ENCODE results near the gene PLIN3.

The PLIN3 gene

DNA sequence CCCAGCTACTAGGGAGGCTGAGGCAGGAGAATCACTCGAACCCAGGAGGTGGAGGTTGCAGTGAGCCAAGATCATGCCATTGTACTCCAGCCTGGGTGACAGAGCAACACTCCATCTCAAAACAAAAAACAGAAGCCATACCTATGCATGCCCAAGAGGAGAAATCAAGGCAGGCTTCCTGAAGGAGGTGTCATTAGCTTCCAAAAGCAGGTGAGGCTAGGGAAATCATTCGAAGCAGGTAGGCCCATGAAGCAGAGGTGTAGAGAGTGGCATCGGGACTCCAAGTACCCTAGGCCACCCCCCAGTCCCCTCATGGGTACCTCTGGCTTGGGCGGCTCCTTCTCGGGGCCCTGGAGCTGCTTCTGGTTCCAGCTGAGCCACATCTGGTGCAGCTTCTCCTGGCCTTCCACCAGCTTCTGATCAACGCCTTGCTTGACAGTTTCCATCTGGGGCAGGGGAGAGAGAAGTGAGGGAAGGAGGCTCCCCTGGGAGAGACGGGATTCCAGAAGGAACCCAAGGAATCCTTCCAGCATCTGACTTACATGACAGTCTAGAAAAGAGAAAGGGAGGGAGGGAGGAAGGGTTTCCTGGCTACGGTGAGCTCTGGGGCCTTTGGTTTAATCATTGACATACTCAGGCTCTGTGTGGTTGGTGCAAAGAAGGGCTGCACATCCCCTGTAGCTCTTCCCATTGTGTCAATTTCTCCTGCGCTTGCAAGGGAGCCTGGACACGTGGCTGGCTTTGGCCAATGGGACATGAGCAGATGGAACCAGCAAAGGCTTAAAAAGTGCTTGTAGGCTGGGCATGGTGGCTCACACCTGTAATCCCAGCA lies 22.9 kb downstream of the PLIN3 start:
- no peak overlapping the region for H3K4me2 ChIP-seq (ENCODE audit: low read length)
- H3K9me3 ChIP-seq (ENCODE audit: low read length) = no peaks in the 10 kb centered on the region
- no peaks in the 10 kb centered on the region for H3K27me3 ChIP-seq (ENCODE audit: insufficient read depth, low read length)
- no peak for TF ChIP-seq EZH2 (IDR thresholded peaks at IDR 0.05; ENCODE audit: borderline replicate concordance, low read length)
- TF ChIP-seq, protein P1, sequence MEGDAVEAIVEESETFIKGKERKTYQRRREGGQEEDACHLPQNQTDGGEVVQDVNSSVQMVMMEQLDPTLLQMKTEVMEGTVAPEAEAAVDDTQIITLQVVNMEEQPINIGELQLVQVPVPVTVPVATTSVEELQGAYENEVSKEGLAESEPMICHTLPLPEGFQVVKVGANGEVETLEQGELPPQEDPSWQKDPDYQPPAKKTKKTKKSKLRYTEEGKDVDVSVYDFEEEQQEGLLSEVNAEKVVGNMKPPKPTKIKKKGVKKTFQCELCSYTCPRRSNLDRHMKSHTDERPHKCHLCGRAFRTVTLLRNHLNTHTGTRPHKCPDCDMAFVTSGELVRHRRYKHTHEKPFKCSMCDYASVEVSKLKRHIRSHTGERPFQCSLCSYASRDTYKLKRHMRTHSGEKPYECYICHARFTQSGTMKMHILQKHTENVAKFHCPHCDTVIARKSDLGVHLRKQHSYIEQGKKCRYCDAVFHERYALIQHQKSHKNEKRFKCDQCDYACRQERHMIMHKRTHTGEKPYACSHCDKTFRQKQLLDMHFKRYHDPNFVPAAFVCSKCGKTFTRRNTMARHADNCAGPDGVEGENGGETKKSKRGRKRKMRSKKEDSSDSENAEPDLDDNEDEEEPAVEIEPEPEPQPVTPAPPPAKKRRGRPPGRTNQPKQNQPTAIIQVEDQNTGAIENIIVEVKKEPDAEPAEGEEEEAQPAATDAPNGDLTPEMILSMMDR (IDR thresholded peaks at IDR 0.05; ENCODE audit: low read length) = no peak
- H4K20me1 ChIP-seq (ENCODE audit: insufficient read depth, low read length) = no peaks in the 10 kb centered on the region
- H3K36me3 ChIP-seq (ENCODE audit: insufficient read depth, low read length) = peaks cover 40% of the 10 kb centered on the region
- H3K9ac ChIP-seq (ENCODE audit: low read length) = no peak overlapping the region
- H2AFZ ChIP-seq (ENCODE audit: low read length) = no peak overlapping the region
- H3F3A ChIP-seq (ENCODE audit: insufficient read depth, low read length) = no peaks in the 10 kb centered on the region
- no peaks in the 10 kb centered on the region for H3K9me2 ChIP-seq (ENCODE audit: low read depth, low read length)
- H3K27ac ChIP-seq (ENCODE audit: low read depth, low read length, poor library complexity, severe bottlenecking) = no peak overlapping the region
- peaks cover 10% of the 10 kb centered on the region for H3K4me1 ChIP-seq (ENCODE audit: insufficient read depth, low read length, severe bottlenecking)
- H3K4me3 ChIP-seq (ENCODE audit: low read depth, low read length, poor library complexity, severe bottlenecking) = no peak overlapping the region
- H3K79me2 ChIP-seq (ENCODE audit: insufficient read depth, low read length) = no peaks in the 10 kb centered on the region

DNA sequence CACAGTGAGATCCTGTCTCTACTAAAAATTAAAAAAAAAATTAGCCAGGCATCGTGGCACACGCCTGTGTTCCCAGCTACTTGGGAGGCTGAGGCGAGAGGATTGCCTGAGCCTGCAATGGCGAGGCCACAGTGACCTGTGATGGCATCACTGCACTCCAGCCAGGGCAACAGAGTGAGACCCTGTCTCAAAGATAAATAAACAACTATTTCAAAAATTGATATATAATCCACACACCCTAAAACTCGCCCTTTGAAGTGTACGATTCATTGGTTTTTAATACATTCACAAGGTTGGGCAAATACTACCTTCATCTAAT lies 23.9 kb downstream of the PLIN3 start:
- H3K36me3 ChIP-seq (ENCODE audit: insufficient read depth, low read length) = peaks cover 48% of the 10 kb centered on the region
- peaks cover under 1% of the 10 kb centered on the region for H3K4me1 ChIP-seq (ENCODE audit: insufficient read depth, low read length, severe bottlenecking)

DNA sequence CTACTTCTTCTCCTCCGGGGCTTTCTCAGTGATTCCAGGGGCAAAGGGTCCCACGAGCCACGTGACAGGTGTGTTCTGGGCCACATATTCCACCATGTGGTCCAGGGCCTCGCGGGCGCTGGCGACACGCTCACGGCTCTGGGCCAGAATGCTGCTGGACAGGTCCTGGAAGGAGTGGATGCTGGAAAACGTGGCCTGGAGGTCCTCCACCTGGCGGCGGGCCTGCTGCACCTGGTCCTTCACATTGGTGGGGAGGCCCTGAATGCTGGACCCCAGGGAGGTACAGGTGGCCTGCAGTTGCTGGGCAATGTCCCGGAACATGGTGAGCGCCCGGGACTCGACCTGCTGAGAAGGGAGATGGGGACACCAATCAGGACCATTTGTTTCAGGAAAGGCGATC lies 28.3 kb downstream of the PLIN3 start:
- TF ChIP-seq, protein P1 (IDR thresholded peaks at IDR 0.05; ENCODE audit: low read length) = no peak
- no peak for TF ChIP-seq EZH2 (IDR thresholded peaks at IDR 0.05; ENCODE audit: borderline replicate concordance, low read length)
- no peak overlapping the region for H3K9ac ChIP-seq (ENCODE audit: low read length)
- no peak overlapping the region for H3K4me2 ChIP-seq (ENCODE audit: low read length)
- no peaks in the 10 kb centered on the region for H3K9me3 ChIP-seq (ENCODE audit: low read length)
- H3K4me3 ChIP-seq (ENCODE audit: low read depth, low read length, poor library complexity, severe bottlenecking) = no peak overlapping the region
- H3K36me3 ChIP-seq (ENCODE audit: insufficient read depth, low read length) = peaks cover 35% of the 10 kb centered on the region
- no peak overlapping the region for H2AFZ ChIP-seq (ENCODE audit: low read length)
- H3K27ac ChIP-seq (ENCODE audit: low read depth, low read length, poor library complexity, severe bottlenecking) = no peak overlapping the region
- no peaks in the 10 kb centered on the region for H3K79me2 ChIP-seq (ENCODE audit: insufficient read depth, low read length)
- H3K4me1 ChIP-seq (ENCODE audit: insufficient read depth, low read length, severe bottlenecking) = no peaks in the 10 kb centered on the region
- no peaks in the 10 kb centered on the region for H3K27me3 ChIP-seq (ENCODE audit: insufficient read depth, low read length)
- no peaks in the 10 kb centered on the region for H4K20me1 ChIP-seq (ENCODE audit: insufficient read depth, low read length)
- no peaks in the 10 kb centered on the region for H3K9me2 ChIP-seq (ENCODE audit: low read depth, low read length)
- no peaks in the 10 kb centered on the region for H3F3A ChIP-seq (ENCODE audit: insufficient read depth, low read length)

More for the DNA sequence above, 23.9 kb downstream of the PLIN3 start:
- TF ChIP-seq, protein P1 (IDR thresholded peaks at IDR 0.05; ENCODE audit: low read length) = no peak
- TF ChIP-seq EZH2 (IDR thresholded peaks at IDR 0.05; ENCODE audit: borderline replicate concordance, low read length) = no peak
- no peaks in the 10 kb centered on the region for H3K9me3 ChIP-seq (ENCODE audit: low read length)
- no peaks in the 10 kb centered on the region for H3K9me2 ChIP-seq (ENCODE audit: low read depth, low read length)
- no peak overlapping the region for H3K27ac ChIP-seq (ENCODE audit: low read depth, low read length, poor library complexity, severe bottlenecking)
- no peak overlapping the region for H3K9ac ChIP-seq (ENCODE audit: low read length)
- no peaks in the 10 kb centered on the region for H3K27me3 ChIP-seq (ENCODE audit: insufficient read depth, low read length)
- no peaks in the 10 kb centered on the region for H4K20me1 ChIP-seq (ENCODE audit: insufficient read depth, low read length)
- no peaks in the 10 kb centered on the region for H3K79me2 ChIP-seq (ENCODE audit: insufficient read depth, low read length)
- H3K4me3 ChIP-seq (ENCODE audit: low read depth, low read length, poor library complexity, severe bottlenecking) = no peak overlapping the region
- H3K4me2 ChIP-seq (ENCODE audit: low read length) = no peak overlapping the region
- no peak overlapping the region for H2AFZ ChIP-seq (ENCODE audit: low read length)
- H3F3A ChIP-seq (ENCODE audit: insufficient read depth, low read length) = no peaks in the 10 kb centered on the region

All from OCI-LY1 (cell line).